DMS79 treated with DMSO at 0.1 percent for 48 hours (cell line): ENCODE measurements around the gene LSR.

Experiments
- DNase-seq: peaks from one replicate; lab custom pipeline; 2025; lab: John Stamatoyannopoulos, UW

LSR gene

GRCh38 chr19:35303357-35303915, 54.6 kb downstream of the LSR start:
- DNase-seq = no peak

DNA sequence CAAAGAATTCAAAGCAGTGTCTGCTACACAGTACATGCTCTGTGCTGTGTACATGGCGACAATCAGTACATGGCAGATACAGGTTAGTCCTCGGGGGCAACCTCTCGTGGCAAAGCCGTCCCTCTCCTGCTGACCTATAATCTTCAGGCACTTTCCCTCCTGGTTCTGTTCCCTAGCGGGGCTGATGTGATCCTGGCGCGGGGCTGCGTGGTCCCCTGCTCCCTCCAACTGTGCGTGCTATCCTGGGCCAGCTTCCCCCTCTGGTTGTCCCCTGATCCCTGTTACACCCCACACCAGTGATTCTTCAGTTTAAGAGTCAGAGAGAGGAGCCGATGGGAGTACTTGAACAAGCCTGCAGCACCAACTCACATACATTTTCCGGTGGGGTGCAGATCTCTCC, 55.2 kb downstream of the LSR start:
- no peak for DNase-seq

DNA sequence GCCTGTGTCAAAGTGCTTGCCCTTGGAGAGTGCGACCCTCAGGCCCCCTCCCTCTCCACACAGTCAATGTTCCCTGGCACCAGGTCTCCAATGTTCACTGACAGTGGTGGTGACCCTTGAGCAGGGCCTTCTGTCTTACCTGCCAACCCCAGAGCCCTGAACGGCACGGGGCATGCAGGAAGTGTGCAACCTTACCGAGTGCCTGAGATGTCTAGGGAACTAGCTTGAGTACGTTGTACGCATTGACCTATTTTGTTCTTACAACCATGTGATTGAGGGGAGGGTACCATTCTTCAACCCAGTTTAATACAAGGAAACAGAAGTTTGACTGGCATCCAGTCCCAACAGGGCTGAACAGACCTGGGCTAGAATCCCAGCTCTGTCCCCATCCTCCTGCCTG, 56.4 kb downstream of the LSR start:
- DNase-seq = no peak

- DNase-seq = peak; percentile 16
Observed at GRCh38 chr19:35306473-35307246, 57.9 kb downstream of the LSR start.

GRCh38 chr19:35307931-35308330, 59.1 kb downstream of the LSR start:
- DNase-seq = no peak

- no peak for DNase-seq
Observed at GRCh38 chr19:35308910-35309309, 60.1 kb downstream of the LSR start.

DNA sequence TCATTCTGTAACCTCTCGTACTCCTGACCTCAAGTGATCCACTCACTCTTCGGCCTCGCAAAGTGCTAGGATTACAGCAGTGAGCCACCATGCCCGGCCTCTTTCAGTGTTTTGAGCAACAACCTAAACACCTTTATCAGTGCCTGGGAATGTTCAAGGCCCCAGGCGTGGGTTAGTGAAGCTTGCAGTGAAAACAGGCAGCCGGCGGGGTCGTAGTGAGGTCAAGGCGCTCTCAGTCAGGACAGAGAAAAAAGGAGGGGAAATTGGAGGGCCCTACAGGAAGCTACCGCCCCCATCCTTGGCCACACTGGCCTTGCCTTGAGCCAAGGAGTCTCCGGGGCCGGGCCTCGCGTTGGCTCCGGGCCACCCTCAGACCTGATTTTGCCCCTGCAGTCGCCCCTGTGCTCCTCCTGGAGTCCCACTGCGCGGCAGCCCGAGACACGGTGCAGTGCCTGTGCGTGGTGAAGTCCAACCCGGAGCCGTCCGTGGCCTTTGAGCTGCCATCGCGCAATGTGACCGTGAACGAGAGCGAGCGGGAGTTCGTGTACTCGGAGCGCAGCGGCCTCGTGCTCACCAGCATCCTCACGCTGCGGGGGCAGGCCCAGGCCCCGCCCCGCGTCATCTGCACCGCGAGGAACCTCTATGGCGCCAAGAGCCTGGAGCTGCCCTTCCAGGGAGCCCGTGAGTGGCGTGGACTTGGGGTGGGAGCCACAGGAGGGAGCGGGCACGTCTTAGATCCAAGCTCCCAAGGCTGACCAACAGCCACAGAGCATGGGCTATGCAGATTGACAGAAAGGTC, 60.9 kb downstream of the LSR start:
- DNase-seq = no peak

- DNase-seq = no peak
Observed at GRCh38 chr19:35310331-35310730, 61.5 kb downstream of the LSR start.

- no peak for DNase-seq
Observed at GRCh38 chr19:35310811-35311465, 62.1 kb downstream of the LSR start.

- no peak for DNase-seq
Observed at GRCh38 chr19:35311901-35312665, 63.3 kb downstream of the LSR start.

- DNase-seq = no peak
Observed at GRCh38 chr19:35313587-35313986, 64.8 kb downstream of the LSR start.

- no peak for DNase-seq
Observed at GRCh38 chr19:35314031-35314430, 65.2 kb downstream of the LSR start.

GRCh38 chr19:35314858-35315470, 66.2 kb downstream of the LSR start:
- DNase-seq = no peak

GRCh38 chr19:35315883-35316282, 67.1 kb downstream of the LSR start:
- no peak for DNase-seq

- peak; percentile 68 for DNase-seq
Observed at GRCh38 chr19:35316560-35316959, 67.8 kb downstream of the LSR start.
